GM18499 (cell line): ENCODE results near the gene COPRS.

Source experiments
- ATAC-seq: cut with Tn5 transposase; IDR thresholded peaks from one replicate; pipeline ENCODE4 v1.9.1; 2021; ENCODE audit warnings: moderate number of reproducible peaks; ENCODE audit not compliant: insufficient read depth, unreplicated experiment

The COPRS gene

GRCh38 chr17:31858642-31859486 is at the start of gene COPRS:
TSS of gene COPRS (minus strand) at chr17:31859244. CDS start at chr17:31859199, 45 bp downstream.
- no peak for ATAC-seq

DNA sequence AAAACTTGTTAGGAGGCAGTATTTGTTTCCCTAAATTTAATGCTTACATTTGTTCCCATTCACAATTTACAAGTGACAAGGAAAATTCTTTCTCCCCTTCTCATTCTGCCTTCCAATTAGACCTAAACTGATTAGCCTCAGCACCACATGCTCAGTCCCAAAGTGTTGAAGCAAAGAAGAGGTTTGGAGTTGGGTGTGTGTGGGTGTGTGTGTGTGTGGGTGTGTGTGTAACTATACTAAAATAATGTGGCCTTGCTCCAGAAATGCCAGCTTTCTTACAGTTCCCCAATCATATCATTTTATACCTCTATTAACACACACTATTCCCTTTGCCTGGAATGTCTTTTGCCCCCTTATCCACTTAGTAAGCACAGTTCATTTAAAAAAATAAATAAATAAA is 49.3 kb upstream of the COPRS start:
- ATAC-seq, result no peak

DNA sequence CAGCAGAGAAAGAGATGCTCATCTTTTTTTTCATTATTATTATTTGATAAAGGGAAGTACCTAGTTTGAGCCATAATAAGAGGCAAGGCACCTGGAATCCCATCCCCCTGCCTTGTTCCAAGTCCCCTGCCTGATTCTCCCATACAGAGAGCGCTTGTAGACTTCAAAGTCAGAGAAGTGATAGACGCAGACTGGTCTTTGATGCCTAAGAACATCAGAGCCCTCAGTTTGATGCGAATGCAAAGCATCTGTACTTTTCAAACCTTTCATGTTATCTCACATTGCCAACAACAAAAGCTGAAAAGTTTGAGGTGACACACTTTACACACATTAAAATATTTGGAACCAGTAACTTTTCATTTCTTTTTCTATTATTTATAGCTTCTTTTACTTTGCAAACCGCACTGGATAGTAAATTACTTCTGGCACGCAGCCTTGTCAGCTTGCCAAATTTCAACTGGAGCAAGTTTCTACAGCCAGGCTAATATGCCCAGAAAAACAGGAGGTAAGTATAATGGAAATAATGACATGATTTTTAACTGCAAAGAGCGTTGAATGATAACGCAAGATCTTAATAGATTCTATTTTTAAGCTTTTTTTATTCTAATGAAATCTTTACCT is 48.4 kb upstream of the COPRS start:
- ATAC-seq, result no peak

GRCh38 chr17:31903401-31903800 is 44.4 kb upstream of the COPRS start:
- no peak for ATAC-seq

DNA sequence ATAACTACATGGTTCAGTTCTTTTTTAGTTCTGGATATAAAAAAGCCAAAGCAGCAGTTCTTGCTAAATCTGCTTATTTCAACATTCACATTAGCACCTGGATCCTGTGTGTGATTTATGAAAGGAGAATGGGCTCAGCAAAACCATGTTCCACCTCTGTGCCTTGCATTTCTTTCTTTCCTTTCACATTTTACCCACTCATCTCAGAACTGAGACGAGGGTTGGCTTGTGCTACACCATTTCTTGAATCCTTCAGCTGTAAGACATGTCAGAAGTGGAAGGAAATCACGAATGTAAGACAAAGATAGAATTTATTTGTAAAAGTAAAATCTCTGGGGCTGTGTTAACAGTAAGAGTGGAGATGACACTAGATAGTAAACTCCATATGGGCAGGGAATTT is 43.6 kb upstream of the COPRS start:
- ATAC-seq, result no peak

DNA sequence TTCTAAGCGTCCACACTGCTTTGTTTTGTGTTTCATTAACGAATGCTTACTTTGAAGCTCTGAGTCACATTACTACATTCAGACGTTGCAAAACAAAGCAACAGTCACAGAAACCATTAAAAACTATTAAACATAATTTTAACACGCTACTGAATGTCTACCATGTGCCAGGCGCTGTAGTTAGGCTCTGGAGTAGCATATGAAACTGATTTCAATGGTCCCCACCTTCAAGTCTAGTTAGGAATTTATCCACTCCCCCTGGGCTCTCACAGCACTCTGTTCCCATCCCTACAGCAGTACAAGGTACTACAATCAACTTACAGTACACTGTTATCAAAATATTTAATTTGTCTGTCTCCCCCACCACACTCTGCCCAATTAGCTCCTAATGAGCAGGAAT is 41.8 kb upstream of the COPRS start:
- no peak for ATAC-seq

DNA sequence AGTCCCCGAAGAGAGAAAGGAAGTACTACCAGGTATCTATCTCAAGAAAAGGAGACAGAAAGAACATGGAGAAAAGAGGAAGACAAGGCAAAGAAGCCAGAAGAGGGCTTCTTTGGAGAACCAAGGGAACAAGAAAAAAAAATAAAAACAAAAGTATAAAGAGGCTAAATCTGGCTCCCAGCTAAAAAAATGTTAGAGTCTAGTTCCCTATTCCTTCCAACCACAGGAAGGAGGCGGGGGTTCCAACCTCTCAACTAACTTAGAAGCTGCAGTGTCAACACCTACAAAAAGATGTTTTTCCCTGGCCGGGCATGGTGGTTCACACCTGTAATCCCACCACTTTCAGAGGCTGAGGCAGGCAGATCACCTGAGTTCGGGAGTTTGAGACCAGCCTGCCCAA is 29.1 kb upstream of the COPRS start:
- ATAC-seq, result no peak

- no peak for ATAC-seq
Measured at GRCh38 chr17:31882571-31882970, 23.5 kb upstream of the COPRS start.

DNA sequence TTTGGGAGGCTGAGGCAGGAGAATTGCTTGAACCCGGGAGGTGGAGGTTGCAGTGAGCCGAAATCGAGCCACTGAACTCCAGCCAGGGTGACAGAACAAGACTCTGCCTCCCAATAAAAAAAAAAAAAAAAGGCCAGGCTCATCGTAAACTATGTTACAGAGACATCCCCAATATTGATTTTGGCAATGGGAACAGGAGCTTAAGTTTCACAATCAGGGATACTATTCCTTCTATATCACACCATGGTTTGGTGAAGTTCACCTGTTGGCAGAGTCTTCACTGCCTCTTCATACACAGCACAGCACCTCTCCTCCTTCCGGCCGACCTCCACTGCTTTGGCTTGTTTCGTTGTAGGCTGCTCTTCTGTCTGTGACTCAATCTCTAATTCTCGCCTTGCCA is 21.3 kb upstream of the COPRS start:
- no peak for ATAC-seq

DNA sequence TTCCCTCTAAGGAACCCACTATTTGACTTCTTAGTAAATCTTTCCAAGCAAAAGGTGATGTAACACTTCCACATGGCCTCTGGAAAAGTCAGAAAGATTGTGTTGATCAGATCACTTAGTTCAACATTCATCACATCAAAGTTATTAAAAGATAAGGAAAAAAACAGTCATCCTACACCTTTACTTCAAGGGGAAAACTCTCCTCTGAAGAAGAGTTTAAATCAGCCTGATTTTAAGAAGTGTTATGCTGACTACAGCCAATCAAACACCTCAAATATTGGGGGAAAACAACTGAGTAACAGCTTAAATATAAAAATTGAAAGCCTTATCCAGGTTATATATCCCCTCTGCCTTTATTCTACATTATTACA is 19.6 kb upstream of the COPRS start:
- ATAC-seq, result no peak

DNA sequence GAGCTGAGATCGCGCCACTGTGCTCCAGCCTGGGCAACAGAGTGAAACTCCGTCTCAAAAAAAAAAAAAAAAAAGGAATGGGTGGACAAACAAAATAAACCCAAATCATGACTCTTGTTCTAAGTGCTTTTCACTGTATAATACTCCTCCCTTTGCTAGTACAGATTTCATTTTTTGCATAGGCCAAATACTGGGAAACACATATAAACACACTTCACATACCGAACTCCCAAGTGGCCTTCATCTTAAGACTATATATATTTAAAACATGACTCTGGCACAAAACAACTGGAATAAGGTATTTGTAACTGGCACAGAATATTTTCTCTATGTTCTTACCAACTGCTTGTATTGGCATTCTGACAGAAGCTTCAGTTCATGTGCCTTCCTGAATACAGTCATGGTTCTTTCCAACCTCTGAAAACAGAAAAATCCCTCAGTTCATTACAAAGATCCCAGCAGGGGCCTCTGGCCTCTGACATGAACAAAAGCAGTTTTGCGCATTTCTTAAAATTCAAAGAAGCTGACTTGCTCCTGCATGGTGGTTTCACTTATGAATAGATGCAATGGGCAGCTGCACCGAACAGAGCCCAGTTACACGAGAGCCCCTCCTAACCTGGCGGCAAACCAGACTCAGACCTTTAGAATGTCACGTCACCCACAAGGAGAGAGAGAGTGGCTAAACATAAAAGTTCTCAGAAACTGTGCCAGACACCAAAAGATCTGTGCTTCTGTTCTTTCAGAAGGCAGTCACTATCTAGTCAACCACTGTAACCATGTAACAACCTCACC is 19.1 kb upstream of the COPRS start:
- ATAC-seq, result no peak

DNA sequence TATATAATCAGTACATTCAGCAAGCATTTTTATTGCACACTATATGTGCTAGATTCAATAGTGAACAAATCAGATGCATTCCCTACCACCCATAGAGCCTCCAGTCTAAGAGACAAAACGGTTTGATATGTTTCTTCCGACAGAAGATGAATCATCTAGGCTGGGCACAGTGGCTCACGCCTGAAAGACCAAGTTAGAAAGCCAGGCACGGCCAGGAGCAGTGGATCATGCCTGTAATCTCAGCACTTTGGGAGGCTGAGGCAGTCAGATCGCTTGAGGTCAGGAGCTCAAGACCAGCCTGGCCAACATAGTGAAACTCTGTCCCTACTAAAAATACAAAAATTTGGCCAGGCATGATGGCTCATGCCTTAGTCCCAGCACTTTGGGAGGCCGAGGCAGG is 18.3 kb upstream of the COPRS start:
- no peak for ATAC-seq

DNA sequence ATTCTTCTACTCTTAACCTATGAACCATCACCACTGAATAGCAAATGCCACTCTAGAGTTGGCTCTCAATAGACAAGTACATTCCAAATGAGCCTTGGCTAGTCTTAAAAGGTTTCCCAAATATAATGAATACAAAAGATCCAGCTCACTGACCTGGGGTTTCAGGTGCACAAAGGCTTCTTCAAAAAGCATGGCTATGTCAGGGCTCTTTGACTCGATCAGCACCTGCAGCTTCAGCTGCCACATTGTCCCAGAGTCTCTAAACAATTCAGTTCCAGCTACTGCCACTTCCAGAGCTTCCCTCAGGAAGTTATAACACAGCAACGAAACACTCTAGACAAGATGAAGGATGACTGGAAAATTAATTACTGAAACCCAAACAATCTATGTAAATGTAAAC is 16.0 kb upstream of the COPRS start:
- no peak for ATAC-seq

DNA sequence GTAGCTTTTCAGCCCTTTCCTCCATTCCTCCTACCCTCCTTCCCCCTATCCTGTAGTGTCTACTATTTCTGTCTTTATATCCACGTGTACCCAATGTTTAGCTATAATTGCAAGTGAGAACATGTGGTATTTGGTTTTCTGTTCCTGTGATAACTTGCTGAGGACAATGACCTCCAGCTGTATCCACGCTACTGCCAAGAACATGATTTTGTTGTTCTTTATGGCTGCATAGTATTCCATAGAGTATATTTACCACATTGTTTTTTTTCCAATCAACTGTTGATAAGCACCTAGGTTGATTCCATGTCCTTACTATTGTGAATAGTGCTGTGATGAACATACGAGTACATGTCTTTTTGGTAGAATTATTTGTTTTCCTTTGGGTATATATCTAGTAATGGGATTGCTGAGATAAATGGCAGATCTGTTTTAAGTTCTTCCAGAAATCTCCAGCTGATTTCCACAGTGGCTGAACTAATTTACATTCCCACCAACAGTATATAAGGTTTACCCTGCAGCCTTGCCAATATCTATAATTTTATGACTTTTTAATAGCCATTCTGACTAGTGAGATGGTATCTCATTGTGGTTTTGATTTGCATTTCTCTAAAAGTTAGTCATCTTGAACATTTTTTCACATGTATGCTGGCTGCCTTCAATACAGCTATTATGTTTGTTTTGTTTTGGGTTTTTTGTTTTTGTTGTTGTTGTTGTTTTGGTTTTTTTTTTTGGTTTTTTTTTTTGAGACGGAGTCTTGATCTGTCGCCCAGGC is 10.9 kb upstream of the COPRS start:
- ATAC-seq, result no peak

DNA sequence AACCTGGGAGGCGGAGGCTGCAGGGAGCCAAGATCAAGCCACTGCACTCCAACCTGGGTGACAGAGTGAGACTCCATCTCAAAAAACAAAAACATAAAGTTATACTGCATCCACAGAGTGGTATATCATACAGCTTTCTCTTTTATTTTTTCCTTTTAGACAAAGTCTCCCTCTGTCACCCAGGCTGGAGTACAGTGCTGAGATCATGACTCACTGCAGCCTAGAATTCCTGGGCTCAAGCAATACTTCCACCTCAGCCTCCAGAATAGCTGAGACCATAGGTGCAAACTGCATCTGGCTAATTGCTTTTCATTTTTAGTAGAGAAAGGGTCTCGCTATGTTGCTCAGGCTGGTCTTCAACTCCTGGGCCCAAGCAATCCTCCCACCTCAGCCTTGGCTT is 10.0 kb upstream of the COPRS start:
- no peak for ATAC-seq

- no peak for ATAC-seq
Measured at GRCh38 chr17:31859487-31860008, 504 bp upstream of the COPRS start.

DNA sequence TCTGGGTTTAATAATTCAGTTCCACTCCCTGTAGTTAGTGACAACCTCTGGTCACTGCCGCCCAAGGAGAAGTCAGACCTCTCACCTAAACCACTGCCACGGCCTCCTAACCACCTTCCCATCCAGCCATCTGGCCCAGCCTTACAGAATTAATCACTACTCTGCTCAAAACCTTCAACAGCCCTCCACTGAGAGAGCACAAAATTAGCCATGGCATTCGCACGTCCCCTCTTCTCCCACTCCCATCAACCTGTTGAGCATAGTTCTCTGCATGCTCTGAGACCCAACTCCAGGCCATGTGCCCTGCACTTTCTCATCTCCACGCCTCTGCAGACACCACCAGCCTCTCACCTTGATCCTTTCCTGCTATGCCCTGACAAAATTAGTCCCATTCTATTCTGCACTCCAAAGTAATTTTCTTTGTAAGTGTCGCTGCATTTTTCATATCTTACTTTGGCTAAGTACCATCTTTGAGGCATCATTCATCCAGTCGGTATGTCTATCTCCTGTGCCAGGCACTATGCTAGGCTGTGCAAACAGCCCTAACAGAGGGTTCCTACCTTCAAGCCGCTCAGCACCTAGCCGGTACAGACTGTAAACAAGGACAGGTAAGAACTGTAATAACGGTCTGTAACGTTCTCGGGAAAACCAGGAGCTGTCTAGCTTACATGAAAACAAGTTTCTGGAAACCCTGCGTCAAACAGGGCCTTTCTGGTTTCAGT is 963 bp downstream of the COPRS start:
- ATAC-seq, result no peak

- no peak for ATAC-seq
Measured at GRCh38 chr17:31856750-31857149, 2.3 kb downstream of the COPRS start.

DNA sequence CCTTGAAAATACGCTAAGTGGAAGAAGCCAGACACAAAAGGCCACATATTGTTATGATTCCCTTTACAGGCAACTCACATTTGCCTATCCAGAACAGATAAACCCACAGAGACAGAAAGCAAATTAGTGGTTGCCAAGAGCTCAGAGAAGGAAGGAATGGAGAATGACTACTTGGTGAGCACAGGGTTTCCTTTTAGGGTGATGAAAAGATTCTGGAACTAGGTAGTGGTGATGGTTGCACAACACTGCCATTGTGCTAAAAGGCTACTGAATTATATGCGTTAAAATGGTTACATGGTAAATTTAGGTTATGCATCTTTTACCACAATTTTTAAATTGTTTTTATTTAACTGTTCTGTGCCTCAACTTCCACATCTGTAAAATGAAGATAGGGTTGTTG is 4.4 kb downstream of the COPRS start:
- ATAC-seq, result no peak
